Esophagus (tissue), 2 donors: Measurements from ENCODE around the gene PKP4. TPM values are rescaled to one million over a fixed set of nuclear protein-coding genes. Genes with fewer than 3 reads are reported as not detected.

Source experiments
- H3K27ac ChIP-seq, 2 donors: one replicate each; pipeline ENCODE4 v1.5.1; 2013; ENCODE audit warnings: low read depth in 2 of 2, mild to moderate bottlenecking in 2 of 2, inconsistent platforms in 1 of 2, low read length in 1 of 2, moderate library complexity in 1 of 2
- H3K27me3 ChIP-seq, 2 donors: one replicate each; pipeline ENCODE4 v1.6.1; 2013; ENCODE audit warnings: low read length in 2 of 2, control low read depth in 1 of 2, mild to moderate bottlenecking in 1 of 2; ENCODE audit not compliant: insufficient read depth in 2 of 2, control insufficient read depth in 1 of 2
- H3K36me3 ChIP-seq, 2 donors: one replicate each; pipeline ENCODE4 v1.6.1; 2013; ENCODE audit warnings: low read length in 1 of 2; ENCODE audit not compliant: control insufficient read depth in 2 of 2, insufficient read depth in 2 of 2
- H3K4me1 ChIP-seq, 2 donors: one replicate each; pipeline ENCODE4 v1.6.1; 2013; ENCODE audit warnings: low read length in 1 of 2; ENCODE audit not compliant: control insufficient read depth in 2 of 2, insufficient read depth in 2 of 2
- H3K4me3 ChIP-seq, 2 donors: one replicate each; pipeline ENCODE4 v1.5.1; 2013; ENCODE audit warnings: low read length in 2 of 2, mild to moderate bottlenecking in 2 of 2, low read depth in 1 of 2, moderate library complexity in 1 of 2
- H3K9me3 ChIP-seq, 2 donors: one replicate each; pipeline ENCODE4 v1.6.1; 2013; ENCODE audit warnings: mild to moderate bottlenecking in 2 of 2, low read depth in 1 of 2, low read length in 1 of 2, moderate library complexity in 1 of 2; ENCODE audit not compliant: control insufficient read depth in 2 of 2, insufficient read depth in 1 of 2
- WGBS, 2 donors: extraction: QIAGEN DNeasy Blood & Tissue Kit; methylation state at CpG; one replicate each; pipeline ENCODE4 v1.1.7; 2013; 5-methylcytosine and 5-hydroxymethylcytosine counted together
- polyA plus RNA-seq, 2 donors: library from polyadenylated mRNA; stranded (reverse); fragments of 200-250 nt; gene quantifications; one replicate each; pipeline ENCODE4 v1.2.3, GENCODE V29; 2013
- donor health status: healthy with polysubstance abuse.
- donor health status: Bipolar disorder and iron deficiency.

The PKP4 gene
- polyA plus RNA-seq, 2 donors = 21.5 to 25.8 TPM

- Histone ChIP-seq H3K27ac (no peak overlapping the region), H3K4me3 (no peak overlapping the region), H3K36me3 (no peaks in the 10 kb centered on the region), H3K9me3 (no peaks in the 10 kb centered on the region), H3K27me3 (no peaks in the 10 kb centered on the region), H3K4me1 (peaks cover 2 to 6% of the 10 kb centered on the region in 2 donors)
- WGBS, 2 donors = 70 to 87% methylated on average over 3 of the region's 3 CpGs
Measured at GRCh38 chr2:158504088-158504487, 47.3 kb downstream of the PKP4 start.

GRCh38 chr2:158505448-158505934 lies 48.7 kb downstream of the PKP4 start:
- WGBS, 2 donors = 59 to 73% methylated on average over 4 of the region's 4 CpGs
- Histone ChIP-seq H3K9me3 (no peaks in the 10 kb centered on the region), H3K36me3 (no peaks in the 10 kb centered on the region), H3K4me1 (peaks cover 3 to 6% of the 10 kb centered on the region in 2 donors), H3K4me3 (no peak overlapping the region), H3K27ac (no peak overlapping the region), H3K27me3 (no peaks in the 10 kb centered on the region)

- H3K4me3 ChIP-seq = no peak overlapping the region
- WGBS, 2 donors = 70 to 84% methylated on average over 4 of the region's 4 CpGs
Measured at GRCh38 chr2:158507141-158507540, 50.4 kb downstream of the PKP4 start.

GRCh38 chr2:158507679-158508078 lies 50.9 kb downstream of the PKP4 start:
- WGBS, 2 donors = 77 to 85% methylated on average over 2 of the region's 2 CpGs
- Histone ChIP-seq H3K9me3 (no peaks in the 10 kb centered on the region), H3K27ac (no peak overlapping the region), H3K4me1 (peaks cover 2 to 4% of the 10 kb centered on the region in 2 donors), H3K4me3 (no peak overlapping the region), H3K27me3 (no peaks in the 10 kb centered on the region), H3K36me3 (no peaks in the 10 kb centered on the region)

More at GRCh38 chr2:158507141-158507540, 50.4 kb downstream of the PKP4 start:
- H3K4me1 ChIP-seq = peaks cover 2 to 4% of the 10 kb centered on the region in 2 donors
- no peaks in the 10 kb centered on the region for H3K27me3 ChIP-seq
- no peaks in the 10 kb centered on the region for H3K36me3 ChIP-seq
- H3K27ac ChIP-seq = no peak overlapping the region
- H3K9me3 ChIP-seq = no peaks in the 10 kb centered on the region

GRCh38 chr2:158509928-158510797 lies 53.4 kb downstream of the PKP4 start:
- Histone ChIP-seq H3K27me3 (no peaks in the 10 kb centered on the region), H3K4me1 (peaks cover 2 to 4% of the 10 kb centered on the region in 2 donors), H3K27ac (no peak overlapping the region), H3K36me3 (no peaks in the 10 kb centered on the region), H3K9me3 (no peaks in the 10 kb centered on the region), H3K4me3 (no peak overlapping the region)
- WGBS, 2 donors = 61 to 64% methylated on average over 2 of the region's 2 CpGs

- Histone ChIP-seq H3K4me1 (peaks cover 0 to 2% of the 10 kb centered on the region in 2 donors), H3K36me3 (no peaks in the 10 kb centered on the region), H3K27me3 (no peaks in the 10 kb centered on the region), H3K9me3 (no peaks in the 10 kb centered on the region), H3K27ac (no peak overlapping the region), H3K4me3 (no peak overlapping the region)
- WGBS, 2 donors = 97% methylated on average over 8 of the region's 8 CpGs
Measured at GRCh38 chr2:158510887-158511286, 54.1 kb downstream of the PKP4 start.

- Histone ChIP-seq H3K36me3 (no peaks in the 10 kb centered on the region), H3K4me3 (no peak overlapping the region), H3K4me1 (peaks cover 0 to 2% of the 10 kb centered on the region in 2 donors), H3K27me3 (no peaks in the 10 kb centered on the region), H3K9me3 (no peaks in the 10 kb centered on the region), H3K27ac (no peak overlapping the region)
Measured at GRCh38 chr2:158511706-158512105, 55.0 kb downstream of the PKP4 start.

GRCh38 chr2:158512323-158512722 lies 55.6 kb downstream of the PKP4 start:
- Histone ChIP-seq H3K9me3 (no peaks in the 10 kb centered on the region), H3K27ac (no peak overlapping the region), H3K27me3 (no peaks in the 10 kb centered on the region), H3K36me3 (no peaks in the 10 kb centered on the region), H3K4me1 (peaks cover 0 to 2% of the 10 kb centered on the region in 2 donors), H3K4me3 (no peak overlapping the region)
- 76 to 95% methylated on average over 1 of the region's 1 CpG for WGBS, 2 donors

GRCh38 chr2:158513841-158514240 lies 57.1 kb downstream of the PKP4 start:
- H3K27me3 ChIP-seq = no peaks in the 10 kb centered on the region
- H3K4me1 ChIP-seq = peaks cover 2% of the 10 kb centered on the region in 2 donors
- H3K4me3 ChIP-seq = no peak overlapping the region
- WGBS, 2 donors = 91 to 95% methylated on average over 5 of the region's 5 CpGs
- H3K27ac ChIP-seq = no peak overlapping the region
- no peaks in the 10 kb centered on the region for H3K36me3 ChIP-seq
- H3K9me3 ChIP-seq = no peaks in the 10 kb centered on the region

- H3K27me3 ChIP-seq = no peaks in the 10 kb centered on the region
- no peaks in the 10 kb centered on the region for H3K36me3 ChIP-seq
- peak overlapping the region in 1 of 2 donors; percentile 11 for H3K27ac ChIP-seq
- H3K9me3 ChIP-seq = no peaks in the 10 kb centered on the region
- no peak overlapping the region for H3K4me3 ChIP-seq
- H3K4me1 ChIP-seq = peaks cover 0 to 2% of the 10 kb centered on the region in 2 donors
- WGBS, 2 donors = 54 to 58% methylated on average over 3 of the region's 3 CpGs
Measured at GRCh38 chr2:158518084-158518483, 61.3 kb downstream of the PKP4 start.
